GM21360 (cell line): ENCODE measurements around the gene HYDIN.
"Not testable (repeated sequence)": the region's sequence is repeated elsewhere in the genome, so short reads cannot be mapped to it uniquely, and the experiment has no call there.

Experiments used
- ATAC-seq: cut with Tn5 transposase; IDR thresholded peaks from one replicate; pipeline ENCODE4 v1.9.1; 2021; ENCODE audit warnings: mild to moderate bottlenecking, moderate library complexity; ENCODE audit not compliant: unreplicated experiment

HYDIN gene

DNA sequence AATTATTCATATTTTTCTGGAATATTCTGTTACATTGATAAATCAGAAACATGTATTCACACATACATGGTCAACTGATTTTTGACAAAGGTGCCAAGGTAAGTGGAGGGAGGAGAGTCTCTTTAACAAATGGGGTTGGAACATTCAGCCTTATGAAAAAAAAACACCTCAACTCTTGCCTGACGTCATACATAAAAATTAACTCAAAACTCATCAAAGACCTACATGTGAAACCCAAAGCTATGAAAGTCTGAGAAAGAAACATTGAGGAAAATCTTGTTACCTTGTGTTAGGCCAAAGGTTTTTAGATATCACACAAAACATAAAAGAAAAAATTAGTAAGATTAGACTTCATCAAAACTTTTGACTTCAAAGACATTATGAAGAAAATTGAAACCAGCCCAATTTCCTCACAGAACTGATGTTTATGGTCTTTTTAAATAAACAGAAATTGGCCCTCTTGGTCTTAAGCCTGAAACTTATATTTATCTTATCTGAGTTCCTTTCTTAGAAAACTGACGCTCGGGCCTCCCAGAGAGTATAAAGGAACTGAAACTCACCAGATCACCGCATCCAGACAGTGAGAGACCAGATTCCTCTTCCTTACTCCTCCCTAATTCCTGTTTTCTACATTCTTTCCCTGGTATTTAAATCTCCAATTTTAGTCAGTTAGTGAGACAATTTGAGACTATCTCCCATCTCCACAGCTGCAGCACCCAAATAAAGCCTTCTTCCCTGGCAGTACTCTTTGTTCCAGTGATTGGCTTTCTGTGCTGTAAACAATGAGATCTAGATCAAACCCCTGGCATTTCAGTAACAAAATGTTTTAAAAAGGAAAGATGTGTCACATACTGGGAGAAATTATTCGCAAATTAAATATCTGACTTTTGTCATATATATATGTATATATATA lies 4.0 kb downstream of the HYDIN start:
- ATAC-seq: no peak

DNA sequence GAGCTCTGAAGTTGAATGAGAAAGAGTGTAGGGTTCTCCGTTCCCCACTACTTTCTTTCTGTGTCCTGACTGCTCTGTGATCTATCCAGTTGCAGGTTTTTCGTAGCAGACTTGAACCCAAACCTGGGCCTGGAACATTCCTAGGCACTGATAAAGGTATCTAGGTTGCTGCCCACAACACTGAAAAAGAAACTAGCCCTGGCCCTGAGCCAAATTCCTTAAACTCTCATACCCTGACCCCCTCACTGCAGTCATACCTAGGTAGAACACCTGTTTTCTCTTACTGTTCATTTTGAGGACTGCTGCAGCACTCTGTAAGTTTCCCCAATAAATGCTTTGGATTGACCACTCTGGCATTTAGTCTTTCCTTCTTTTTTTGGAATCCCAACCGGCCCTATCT lies 5.4 kb downstream of the HYDIN start:
- ATAC-seq: no peak

DNA sequence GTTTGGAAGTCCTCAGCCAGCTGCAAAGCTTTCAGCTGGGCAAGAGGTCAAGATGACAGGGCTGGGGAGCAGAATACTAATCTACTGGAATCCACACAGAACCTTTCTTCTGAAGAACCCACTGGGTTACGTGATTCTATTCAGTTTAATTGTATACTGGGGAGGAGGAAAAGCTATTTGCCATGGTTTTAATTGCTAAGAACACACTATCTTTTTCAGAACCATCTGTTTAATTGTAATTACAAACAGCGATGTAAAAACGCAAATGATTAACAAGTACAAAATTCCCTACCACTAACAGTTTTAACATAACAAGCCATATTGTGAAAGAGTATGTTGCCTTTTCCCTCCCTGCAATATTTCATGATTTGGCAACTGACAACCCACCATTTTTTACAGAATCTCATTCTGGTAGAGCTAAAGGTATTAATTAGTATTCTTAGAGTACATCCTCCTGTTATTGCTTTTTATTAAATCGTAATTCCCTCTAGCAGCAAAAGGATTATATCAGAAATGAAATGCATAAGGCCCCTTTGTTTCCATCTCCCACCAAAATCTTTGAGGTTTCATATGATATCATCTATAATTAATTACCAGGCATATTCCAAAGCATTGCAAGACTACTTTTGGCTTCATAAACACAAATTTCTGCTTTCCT lies 12.1 kb downstream of the HYDIN start:
- ATAC-seq: no peak

DNA sequence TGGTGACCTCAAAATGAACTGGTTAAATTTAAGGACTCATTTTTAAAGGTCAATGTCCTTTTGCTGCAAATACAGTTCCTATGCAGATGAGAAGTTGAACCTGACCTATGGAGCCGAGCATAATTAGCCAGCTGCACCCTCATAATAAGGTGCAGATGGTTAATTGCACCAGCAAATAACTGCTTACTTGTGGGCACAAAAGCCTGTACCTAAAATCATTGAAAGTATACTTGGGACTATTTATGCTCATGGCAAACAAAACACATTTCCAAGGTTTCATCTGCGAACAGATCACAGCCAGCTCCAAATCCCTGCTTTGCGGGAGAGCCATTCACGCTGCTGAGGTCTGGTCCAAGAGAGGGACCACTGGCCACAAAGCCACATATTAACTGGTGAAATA lies 13.0 kb downstream of the HYDIN start:
- no peak for ATAC-seq

DNA sequence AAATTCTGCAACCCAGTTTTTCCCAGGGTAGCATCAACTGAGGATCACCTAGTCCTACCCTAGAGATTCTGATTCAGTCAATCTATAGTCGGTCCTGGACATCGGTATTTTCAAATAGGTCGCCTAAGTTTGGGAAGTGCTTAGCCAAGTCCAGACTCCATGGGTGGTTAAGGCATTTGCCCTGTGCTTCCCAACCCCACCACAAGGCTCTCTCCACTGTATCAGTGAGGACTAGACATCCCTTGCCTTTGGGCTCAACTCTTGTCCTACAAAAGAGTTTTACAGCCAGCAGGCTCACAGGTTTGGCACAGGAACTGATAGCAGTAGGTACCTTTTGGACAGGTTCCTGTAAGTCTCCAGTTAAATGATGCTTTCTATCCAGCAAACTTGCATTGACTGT lies 13.8 kb downstream of the HYDIN start:
- ATAC-seq: no peak

DNA sequence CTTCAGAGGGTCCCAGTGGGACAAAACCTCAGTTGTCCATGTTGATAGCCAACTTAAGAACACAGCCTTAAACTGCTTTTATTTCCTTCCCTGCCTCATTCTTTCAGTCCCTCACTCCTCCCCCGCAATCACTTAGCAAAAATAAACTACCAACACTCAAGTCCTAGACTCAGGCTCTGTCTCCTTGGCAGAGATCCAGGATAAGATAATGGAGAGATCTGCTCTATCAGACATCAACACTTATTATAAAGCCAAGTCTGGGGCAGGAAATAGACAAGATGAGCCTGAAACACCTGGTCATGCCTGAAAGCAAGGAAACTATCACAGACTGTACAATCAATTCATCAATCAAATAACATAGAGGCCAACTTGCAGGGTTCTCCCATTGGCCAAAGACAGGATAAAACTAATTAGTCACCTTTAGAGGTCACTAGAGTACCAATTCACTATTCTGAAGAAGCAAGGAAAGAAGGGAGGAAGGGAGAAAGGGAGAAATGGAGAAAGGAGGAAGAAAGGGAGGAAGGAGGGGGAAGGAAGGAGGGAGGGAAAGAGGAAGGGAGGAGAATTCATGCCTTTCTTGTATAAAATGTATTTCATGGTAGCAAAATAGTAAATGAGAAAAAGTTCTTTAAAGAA lies 15.7 kb downstream of the HYDIN start:
- no peak for ATAC-seq

DNA sequence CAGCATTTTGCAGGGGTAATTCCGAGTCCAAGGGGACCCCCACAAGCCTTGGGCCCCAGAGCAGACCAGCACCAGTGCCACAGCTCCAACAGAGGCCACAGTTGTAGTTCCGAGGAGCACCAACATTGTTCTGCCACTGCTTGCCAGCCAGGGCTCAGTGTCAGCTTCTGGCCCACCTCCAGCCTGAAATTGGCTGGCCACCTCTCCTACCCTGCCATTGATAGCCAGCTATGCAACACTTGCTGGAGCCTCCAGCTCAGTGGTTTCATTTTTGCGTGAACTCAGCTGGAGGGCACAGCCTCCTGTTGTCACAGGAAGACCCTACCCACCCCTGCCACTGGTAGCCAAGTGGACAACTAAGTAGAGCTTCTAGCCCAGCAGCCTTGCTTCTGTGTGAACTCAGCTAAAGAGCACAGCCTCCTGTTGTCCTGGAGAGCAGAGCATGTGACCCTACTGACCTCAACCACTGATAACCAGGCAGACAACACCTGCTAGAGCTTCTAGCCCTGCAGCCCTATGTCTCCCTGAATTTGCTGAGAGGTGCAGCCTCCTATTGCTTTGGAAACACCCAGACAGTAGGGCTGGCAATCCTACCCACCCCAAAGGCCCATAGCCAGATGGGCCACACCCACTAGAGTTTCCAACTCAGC lies 24.9 kb downstream of the HYDIN start:
- ATAC-seq: no peak

DNA sequence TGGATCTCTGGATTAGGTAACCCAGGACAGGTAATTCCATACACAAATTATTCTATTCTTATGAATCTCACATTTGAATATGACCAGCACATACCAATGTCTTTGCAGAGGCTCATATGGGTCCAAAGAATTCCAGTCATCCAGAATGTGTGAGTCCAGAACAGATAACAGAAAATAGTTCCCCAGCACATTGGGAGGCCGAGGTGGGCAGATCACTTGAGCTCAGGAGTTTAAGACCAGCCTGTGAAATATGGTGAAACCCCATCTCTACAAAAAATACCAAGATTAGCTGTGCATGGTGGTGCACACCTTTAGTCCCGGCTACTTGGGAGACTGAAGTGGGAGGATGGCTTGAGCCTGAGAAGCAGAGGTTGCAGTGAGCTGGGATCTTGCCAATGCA lies 26.9 kb downstream of the HYDIN start:
- ATAC-seq: no peak

DNA sequence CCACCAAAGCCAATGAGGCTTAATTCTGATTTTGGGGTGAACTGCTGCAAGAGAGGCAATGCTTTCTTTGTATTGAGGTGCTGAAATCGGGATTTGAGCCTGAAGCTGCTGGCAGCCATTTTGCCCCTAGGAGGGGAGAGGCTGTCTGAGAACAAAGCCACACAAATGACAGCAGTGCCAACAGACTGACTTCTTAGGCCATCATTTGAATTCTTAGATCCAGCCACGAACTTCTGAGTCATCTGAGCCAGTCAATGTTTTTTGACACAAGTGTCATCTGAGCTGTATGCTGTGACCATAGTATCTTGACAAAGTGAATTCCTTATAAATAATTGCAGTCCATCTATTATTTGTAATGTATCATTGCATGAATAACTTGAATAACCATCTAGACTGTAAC lies 29.0 kb downstream of the HYDIN start:
- ATAC-seq: no peak

DNA sequence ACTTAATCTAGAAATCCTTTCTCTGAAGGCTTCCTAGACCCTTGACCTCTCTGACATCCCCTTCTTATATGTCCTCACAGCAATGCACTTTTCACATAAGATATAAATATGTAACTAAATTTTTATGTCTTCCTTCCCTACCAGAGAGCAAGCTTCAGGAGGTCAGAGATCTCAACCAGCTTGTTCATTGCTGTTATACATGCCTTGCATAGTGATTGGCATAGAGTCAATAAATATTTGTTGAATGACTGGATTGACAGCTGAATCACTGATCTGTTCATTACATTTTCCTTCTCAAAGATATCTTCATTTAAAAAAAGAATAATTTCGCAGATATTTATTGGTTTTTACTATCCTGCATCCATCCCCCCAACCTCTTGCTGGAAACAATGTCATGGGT lies 29.5 kb downstream of the HYDIN start:
- no peak for ATAC-seq

DNA sequence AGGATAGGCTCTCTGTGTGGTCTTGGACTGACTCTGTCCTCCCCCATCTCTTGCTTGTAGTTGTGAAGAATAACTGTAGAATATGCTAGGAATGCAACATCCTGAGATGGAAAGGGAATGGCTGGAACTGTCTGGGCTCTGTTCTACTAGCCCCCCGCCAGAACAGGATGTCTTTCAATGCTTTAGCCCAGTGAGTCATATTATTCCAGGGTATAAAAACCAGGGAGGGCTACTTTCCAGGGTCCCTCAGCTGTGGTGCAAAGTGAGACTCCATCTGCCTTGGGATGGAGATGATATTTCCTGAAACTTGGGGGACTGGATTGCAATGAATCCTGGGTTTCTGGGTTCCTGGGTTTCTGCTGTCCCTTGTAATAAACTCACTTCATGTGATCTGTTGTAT lies 32.1 kb downstream of the HYDIN start:
- no peak for ATAC-seq

DNA sequence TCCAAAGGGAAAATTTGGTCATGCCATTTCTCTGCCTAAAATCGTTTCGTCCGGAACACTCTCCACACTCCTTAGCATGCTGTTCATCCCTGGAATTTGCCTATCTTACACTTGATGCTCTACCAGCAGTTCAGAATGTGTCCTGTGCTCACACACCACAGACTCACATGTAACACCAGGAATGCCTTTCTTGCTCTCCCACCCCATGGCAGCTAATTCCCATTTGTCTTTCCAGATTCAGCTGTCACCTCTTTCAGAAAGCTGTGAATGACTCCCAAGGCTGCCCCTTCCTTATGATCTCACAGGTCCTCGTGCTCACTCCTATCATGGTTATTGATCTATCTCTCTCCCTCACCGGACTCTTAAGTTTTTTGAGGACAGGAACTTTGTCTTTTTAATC lies 38.1 kb downstream of the HYDIN start:
- ATAC-seq: no peak

DNA sequence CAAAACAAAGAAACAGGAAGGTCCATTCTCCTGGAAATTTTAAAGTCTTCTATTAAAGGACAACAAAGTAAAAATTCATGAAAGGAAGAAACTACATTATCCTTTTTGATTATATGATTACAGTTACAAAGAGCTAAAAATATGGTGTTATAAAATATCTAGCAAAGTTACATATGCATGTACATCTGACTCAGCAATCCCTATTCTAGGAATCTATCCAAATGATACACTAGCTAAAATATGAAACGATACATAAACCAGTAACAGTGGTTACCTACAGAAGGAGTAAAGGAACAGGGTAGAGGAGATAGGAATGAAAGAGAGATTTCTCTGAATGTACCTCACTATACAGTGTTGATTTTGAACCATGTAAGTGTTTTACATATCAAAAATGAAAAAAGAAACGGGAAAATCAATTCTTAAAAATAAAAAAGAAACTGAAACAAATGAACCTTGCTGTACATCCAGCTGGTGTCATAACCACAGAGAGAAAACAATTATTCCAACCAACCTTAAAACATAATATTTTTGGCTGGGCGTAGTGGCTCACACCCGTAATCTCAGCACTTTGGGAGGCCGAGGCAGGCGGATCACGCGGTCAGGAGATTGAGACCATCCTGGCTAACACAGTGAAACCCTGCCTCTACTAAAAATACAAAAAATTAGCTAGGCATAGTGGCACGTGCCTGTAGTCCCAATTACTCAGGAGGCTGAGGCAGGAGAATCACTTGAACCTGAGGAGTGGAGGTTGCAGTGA lies 41.4 kb downstream of the HYDIN start:
- no peak for ATAC-seq

DNA sequence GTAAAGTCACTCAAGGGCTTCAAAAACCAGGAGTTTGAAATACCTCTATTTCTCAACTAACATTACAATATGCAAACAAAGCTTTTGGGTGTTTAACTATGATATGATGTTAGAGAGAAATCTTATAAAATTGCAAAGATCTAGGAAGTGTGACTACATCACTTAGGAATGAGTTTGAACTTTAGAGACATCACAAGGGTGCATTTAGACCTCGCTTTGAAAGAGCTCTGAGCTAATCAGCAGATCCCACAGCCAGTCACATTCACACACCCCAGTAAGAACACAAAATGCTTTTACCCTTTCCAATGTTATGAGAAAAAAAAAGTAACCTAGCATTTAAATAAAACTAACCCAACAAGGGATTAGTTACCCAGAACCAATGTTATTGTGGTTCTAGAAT lies 45.2 kb downstream of the HYDIN start:
- ATAC-seq: no peak

DNA sequence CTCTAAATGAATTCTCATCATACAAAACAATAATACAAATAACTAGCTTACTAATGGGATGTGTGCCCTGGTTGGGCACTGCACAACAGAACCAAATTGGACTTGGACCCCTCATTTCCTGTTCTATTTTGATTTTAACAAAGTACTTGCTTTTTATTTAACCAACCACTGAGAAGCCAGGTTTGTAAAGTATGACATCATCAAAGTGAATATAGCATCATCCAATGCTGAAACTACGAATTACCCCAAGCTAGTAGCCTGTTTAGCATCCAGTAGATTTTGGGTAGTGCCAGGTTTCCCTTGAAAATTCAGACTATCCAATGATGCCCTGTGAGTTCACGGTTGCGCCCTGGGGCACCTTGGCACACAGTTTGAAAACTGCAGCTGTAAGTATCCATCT lies 51.0 kb downstream of the HYDIN start:
- ATAC-seq: no peak

DNA sequence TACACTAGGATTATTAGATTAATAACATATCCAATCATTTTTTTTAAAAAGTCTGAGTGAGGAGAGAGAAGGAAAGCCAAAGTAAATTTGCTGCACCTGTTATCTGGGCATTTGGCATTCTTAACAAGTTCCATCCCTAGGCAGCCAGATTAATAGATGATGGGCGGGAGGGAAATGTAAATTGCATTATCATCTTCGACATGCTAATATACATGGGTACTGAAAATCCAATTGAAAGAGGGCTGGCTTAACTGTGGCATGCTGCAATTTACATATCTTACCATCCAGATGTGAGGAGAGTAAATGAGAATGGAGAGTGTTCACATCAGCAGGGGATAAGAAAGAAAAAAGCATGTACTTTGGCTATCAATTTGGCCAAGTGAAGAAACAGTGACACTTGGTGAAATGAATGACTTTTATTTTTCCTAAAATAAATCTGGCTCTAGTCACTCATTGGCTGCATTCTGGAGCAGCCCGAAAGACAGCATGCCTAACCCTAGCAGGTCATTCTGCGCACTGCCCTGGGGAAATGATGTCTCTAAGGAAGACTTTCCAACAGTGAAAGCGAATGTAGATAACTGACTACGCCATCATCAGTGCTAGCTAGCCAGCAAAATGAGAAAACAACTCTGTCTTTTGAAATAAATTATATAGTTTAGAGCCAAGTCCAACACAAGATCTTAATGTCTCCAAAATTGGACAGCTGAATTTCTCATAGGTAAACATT lies 57.9 kb downstream of the HYDIN start:
- ATAC-seq: no peak

DNA sequence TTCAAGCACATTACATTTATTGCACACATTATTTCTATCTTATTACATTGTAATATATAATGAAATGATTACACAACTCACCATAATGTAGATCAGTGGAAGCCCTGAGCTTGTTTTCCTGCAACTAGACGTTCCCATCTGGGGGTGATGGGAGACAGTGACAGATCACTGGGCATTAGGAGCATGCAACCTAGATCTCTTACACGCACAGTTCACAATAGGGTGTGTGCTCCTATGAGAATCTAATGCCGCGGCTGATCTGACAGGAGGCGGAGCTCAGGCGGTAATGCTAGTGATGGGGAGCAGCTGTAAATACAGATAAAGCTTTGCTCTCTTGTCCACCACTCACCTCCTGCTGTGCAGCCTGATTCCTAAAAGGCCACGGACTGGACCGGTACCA lies 69.5 kb downstream of the HYDIN start:
- ATAC-seq: not testable (repeated sequence)

DNA sequence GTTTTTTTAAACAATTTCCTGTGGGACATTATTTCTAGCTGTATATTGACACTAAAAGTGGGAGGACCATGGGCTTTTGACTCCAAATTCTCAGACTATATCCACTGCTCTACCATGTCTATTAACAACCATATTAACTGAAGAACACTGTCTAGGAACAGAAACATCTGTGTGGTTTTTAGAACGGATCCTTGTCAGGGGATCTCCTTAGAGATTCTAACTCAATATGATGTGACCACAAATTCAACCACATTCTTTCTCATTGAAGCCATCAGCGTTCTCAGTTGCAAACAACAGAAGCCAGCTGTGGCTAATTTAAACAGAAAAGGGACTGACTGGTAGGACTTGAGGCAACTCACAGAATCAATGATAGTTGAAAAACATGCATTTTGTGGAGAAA lies 73.2 kb downstream of the HYDIN start:
- not testable (repeated sequence) for ATAC-seq

DNA sequence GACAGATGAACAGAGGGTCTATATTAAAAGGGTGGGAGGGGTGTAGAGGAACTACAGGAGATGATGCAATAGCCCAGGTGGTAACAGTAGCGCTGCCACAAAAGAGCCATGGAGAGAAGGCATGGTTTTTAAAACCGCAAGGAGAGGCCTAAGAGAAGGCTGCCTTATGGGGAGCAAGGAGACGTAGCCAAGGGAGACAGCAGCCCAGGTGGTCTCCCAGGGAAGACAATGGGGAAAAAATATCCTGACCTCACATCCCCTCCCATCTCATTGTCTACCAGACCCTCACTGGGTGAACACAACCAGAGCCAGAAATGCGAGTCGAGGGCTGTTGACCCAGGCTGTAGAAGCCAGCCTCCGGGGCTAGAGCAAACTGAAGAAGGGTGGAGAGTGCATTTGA lies 77.2 kb downstream of the HYDIN start:
- not testable (repeated sequence) for ATAC-seq

DNA sequence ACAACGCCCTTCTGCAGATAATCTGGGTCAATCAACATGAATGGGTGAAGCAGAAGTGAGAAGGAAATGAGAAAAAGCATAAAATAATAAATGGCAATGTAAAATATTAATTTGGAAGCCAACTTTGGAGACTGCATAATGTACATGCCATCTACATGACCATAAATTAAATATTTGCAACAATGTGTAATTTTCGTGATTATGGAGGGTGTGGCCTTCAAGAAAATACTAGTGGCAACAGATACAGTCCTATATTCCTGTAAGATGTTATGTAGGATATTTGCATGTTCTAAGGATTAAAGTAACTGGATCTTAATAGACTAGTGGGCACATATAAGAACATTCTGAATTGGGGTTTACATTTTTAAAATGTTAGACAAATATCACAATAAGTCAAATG lies 78.9 kb downstream of the HYDIN start:
- not testable (repeated sequence) for ATAC-seq
